HG03520 (cell line): ENCODE results near the gene TRAPPC2L.
"Not testable (repeated sequence)": the region's sequence is repeated elsewhere in the genome, so short reads cannot be mapped to it uniquely, and the experiment has no call there.

Source experiments
- ATAC-seq: cut with Tn5 transposase; IDR thresholded peaks from one replicate; pipeline ENCODE4 v1.9.1; 2021; ENCODE audit warnings: mild to moderate bottlenecking, moderate library complexity; ENCODE audit not compliant: unreplicated experiment

Gene TRAPPC2L

DNA sequence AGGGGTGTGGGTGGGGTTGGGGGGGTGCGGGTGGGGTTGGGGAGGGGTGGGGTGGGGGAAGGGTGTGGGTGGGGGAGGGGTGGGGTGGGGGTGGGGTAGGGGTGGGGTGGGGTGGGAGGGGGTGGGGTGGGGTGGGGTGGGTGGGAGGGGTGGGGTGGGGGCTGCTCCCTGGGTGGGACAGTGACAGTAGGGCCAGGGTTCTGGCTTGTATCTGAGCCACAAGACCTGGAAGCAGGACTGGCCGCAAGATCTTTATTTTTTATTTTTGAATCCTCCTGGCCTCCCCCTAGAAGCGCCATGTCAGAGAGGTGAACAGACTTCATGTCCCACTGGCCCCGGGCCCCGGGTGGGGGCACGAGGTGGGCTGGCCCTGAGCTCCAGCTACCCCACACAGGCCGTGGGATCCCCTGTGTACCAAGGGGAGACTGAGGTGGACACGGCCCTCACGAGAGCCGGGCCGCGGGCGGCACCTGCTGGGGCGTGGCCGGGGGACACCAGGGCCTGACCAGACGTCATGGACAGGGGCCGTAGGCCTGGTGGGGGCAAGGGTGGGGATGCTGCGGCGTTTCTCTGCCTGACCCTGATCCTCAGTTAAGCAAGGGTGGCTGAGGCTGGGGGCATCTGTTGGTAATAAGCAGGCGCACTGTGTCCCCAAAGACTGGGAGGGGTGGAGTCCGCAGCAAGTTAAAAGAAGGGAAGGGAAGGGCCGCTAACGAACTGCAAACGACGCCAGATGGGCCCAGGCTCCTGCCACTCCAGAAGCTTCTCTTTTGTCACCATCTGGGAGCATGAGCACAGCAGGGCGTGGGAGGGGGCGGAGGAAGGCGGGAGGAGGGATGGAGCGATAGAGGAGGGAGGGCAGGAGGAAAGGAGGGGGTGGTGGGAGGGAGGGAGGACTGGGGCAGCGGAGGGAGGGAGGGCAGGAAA lies 31.8 kb downstream of the TRAPPC2L start:
- no peak for ATAC-seq

DNA sequence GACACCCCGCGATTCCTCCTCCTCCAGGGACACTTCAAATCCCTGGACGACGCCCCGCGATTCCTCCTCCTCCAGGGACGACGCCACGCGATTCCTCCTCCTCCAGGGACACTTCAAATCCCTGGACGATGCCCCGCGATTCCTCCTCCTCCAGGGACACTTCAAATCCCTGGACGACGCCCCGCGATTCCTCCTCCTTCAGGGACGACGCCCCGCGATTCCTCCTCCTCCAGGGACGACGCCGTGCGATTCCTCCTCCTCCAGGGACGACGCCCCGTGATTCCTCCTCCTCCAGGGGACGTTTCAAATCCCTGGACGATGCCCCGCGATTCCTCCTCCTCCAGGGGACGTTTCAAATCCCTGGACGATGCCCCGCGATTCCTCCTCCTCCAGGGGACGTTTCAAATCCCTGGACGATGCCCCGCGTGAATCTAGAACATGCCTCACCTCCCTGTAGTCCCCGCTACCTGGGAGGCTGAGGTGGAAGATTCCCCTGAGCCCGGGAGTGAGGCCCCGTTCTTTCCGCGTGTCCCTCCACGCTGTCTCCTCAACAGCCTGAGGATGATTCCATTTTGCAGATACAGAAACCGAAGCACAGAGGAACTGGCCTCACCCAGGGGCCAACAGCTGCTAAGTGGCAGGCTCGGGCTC lies 32.9 kb downstream of the TRAPPC2L start:
- not testable (repeated sequence) for ATAC-seq

DNA sequence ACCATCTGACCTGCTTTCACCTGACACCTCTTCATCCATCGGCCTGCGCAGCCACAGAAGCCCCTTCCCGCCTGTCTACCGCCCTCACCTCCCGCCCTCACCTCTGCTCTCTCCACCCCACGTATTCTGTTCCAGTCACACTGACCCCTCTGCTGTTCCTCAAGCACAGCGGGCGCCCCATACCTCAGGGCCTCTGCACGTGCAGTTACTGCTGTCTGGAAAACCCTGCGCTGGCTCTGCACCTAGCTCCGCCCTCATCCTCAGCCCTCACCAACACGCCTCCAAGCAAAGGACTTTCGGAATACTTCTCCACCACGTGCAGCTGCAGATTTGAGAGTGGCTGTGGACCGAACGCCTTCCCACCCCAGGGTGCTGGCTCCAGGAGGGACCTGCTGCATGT lies 34.2 kb downstream of the TRAPPC2L start:
- no peak for ATAC-seq

DNA sequence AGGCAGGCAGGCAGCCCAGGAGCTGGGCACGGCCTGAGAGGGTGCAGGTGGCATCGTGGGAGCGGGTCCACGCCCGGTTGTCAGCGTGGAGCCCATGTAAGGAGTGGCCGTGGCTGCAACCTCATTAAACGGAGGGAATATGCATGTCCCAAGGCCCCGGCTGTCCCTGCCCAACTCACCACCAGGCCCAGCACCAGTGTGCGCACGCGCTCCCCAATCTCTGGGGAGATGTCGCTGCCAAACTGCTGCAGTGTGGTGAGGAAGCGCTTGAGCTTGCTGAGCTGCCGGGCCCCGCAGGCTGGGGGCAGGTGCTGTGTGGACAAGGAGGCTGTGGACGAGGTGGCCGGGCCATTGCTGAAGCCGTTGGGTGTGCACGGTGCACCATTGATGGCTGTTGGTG lies 35.1 kb downstream of the TRAPPC2L start:
- no peak for ATAC-seq

DNA sequence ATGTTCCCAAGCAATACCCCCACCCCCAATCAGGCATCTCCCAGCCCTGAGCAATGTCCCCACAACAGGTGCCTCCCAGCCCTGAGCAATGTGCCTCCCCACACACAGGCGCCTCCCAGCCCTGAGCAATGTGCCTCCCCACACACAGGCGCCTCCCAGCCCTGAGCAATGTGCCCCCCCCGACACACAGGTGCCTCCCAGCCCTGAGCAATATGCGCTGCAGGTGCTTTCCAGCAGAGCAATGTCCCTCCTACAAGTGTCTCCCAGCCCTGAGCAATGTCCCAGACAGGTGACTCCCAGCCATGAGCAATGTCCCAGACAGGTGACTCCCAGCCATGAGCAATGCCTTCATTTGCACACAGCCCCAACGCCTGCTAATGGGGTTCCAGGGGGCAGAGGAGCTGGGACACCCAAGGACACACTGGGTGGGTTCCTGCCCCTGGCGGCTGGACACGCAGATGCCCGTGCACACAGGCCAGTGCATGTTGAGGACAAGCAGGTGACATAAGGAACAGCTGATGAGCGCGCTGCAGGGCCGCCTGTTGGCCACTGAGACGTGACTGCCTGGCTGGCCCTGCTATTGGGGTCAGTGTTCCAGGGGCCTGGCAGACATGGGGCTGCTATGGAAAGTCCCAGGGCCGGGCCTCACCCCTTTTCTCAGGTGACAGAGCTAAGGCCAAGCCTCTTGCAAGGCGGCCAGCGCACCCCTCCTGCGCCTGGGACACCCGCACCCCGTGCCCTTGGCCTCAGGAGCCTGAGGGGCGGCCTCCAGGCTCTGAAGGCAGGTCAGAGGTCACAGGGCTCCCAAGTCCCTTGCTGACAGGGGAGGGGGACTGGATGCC lies 36.4 kb downstream of the TRAPPC2L start:
- ATAC-seq = no peak

DNA sequence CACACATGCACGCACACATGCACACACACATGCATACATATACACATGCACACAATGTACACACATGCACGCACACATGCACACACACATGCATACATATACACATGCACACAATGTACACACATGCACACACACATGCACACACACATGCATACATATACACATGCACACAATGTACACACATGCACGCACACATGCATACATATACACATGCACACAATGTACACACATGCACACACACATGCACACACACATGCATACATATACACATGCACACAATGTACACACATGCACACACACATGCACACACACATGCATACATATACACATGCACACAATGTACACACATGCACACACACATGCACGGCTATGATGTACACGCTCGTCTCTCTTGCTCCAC lies 37.3 kb downstream of the TRAPPC2L start:
- ATAC-seq = not testable (repeated sequence)

DNA sequence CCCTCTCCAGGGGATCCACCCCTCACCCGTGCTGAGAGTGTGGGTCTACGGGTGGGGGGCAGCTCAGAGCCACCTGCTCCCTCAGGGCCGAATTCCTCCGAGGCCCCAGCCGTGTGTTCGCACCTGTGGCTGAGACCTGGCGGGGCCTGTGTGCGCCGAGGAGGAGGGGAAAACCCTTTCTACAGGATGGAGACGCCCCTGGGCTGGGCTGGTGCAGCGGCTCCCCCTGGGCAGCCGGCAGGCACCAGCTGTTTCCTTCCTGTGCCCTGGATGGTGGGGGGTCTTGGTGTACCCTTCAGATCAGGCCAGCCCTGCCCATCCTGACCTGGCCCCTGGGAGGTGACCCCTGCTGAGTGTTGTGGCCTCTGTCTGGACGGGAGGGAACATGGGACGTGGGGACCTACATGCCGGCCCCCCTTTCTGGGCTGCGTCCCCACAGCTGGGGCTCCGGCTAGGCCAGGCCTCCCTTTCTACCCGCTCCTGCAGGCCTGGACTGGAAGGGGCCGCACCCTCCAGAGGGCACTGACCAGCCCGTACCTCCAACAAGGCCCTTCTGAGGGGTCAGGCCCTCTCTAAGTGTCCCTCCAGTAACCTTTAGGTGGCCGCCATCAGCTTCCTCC lies 37.9 kb downstream of the TRAPPC2L start:
- ATAC-seq = no peak

DNA sequence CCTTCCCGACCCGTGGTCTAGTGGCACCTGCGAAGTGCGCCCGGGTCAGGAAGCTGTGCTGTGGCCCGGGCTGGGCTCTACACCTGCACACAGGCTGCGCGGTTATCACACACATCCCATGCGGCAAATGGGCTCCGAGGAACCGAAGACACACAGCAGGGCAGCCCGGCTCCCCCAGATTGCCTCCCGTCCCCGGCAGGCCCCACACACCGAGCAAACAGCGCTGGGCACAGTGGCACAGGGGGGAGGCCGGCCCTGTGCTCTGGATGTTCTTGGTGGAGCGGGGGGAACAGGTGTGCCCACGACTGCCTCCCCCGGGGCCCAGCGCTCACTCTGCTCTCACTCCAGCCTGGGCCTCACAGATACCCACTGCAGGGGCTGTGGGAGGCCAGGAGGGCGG lies 38.4 kb downstream of the TRAPPC2L start:
- no peak for ATAC-seq

DNA sequence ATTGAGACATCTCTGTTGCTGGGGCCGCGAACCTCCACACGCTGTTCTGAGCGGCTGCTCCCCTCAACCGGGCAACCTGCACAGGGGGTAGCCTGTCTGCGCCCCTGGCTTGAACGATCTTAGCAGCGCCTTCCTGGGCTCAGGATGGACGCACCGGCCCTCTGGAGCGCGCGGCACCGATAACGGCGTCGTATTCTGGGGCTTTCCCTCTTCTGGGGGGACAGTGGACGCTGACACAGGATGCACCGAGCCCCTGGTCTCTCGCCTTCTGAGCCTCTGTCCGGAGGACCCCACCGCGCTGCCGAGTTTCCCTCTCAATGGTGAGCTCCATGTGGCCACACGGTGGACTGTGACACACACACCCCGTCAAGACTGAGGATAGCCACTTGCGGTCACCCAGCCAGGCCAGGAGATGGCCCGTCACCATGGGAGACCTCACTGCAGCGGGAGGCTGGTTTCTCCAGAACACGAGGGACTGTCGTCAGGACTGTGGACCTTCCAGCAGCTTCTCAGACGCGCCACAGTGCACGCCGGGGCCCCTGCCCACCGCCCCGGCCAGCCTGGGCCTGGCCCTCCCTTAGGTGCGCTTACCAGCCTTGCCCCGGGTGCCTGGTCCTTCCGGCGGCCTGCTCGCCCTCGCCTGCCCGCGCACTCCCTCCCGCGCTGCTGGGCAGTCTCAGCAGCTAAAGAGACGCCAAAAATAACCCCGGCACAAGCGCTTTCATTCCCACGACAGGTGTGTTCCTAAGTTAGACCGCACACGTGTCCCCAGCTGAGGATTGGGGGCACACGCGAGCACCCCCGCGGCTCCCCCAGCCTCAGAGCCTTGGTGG lies 39.5 kb downstream of the TRAPPC2L start:
- no peak for ATAC-seq

DNA sequence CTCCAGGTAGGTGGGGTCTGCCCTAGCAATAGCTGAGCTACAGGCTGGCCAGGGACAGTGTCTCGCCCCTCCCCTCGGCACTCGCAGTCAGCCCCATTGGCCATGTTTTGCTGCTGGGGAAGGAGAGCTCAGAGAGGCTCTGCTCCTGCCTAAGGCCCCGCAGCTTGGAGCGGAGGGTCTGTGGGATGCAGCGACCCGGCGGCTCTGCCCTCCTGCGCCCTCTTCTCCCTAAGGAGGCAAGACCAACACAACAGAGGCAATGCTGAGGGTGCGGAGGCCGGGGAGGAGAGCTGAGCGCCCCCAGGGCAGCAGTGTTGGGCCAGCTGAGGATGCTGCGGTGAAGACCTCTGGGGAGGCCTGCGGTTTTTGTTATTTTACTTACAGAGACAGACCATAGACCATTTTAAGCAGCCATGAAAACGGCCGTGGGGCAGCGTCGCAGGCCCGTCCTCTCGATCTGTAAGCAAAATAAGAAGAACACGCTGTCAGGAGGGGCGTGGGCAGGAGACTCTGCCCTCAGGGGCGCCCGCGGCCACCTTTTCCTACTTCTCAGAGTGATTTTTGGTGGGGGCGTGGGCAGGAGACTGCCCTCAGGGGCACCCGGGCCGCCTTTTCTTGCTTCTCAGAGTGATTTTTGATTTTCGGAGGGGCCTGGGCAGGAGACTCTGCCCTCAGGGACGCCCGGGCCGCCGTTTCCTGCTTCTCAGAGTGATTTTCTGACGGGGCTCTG lies 40.9 kb downstream of the TRAPPC2L start:
- ATAC-seq = no peak

DNA sequence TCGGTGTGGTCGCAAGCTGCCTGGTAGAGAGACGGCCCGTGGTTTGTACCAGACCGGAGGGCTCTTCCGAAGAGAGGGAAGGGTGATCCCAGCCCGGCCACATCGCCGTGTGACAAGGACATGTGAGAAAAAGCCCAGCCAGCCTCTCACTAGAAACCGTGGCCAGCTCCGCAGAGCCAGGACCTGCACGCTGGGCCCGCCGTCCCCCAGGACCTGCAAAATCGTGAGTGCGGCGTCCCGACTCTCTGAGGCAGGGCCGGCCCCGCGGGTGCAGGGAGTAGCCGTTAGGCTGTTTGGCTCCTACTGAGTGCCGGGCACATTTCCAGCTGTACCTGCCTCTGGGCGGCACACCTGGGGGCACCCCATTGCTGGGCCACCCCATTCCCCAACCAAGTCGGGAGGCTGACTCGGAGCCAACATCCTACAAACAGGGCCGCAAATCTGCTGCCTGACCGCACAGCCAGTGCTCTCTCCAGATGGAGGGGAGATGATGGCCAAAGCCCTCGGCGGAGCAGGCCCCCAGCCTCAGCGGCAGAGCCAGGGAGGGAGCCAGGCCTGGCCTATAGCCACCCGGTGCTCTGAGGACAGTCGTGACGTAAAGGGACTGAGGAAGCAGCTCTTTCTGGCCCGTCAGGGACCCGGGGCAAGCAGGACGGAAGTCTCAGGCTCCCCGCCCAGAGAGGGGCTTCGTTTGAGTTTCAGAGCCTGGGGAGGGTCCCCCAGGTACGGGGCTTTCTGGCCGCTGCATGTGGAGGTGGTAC lies 43.2 kb downstream of the TRAPPC2L start:
- no peak for ATAC-seq

DNA sequence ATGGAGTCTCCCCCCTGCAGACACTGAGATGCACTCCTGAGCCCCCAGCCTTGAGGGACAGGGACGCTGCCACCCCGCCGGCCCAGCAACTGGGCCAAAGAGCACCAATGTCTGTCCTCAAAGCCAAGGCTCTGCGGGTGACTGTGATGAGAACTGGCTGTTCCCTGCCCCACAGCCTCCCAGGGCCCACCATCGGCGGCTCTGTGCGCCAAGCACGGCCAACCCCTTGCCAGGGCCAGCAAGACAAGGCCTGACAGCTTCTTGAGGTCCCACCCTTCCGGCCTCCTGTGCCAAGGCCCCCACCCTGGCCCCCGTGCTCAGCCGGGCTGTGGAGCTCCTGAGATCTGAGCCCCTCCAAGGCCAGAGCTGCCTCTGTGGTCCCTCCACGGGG lies 43.7 kb downstream of the TRAPPC2L start:
- no peak for ATAC-seq

DNA sequence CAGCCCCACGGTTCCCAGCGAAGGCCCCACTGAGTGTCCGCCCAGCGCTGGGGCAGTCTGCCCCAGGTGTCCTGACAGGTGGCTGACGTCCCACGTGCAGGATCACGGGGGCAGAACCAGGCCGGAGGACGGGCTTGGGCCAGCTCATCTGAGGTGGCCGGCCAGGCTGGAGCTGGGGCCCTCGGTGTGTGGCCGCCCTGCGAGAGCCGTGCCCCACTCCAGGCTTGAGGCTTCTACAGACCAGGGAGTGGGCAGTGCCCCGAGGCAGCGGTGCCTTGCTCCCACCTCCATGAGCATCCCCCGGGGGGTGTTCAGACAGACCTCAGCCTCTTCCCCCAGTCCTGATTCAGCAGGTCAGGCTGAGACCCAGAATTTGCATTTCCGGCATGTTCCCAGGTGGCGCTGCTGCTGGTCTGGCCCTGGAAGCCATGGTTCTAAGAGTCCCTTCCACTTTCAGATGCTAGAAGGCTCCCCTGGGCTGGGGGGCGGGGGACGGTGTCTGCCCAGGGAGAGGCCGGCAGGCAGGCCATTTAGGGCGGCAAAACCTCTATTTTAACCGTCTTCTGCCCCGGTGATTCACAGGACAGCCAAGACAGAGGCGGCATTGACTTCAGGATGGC lies 44.9 kb downstream of the TRAPPC2L start:
- ATAC-seq = no peak

DNA sequence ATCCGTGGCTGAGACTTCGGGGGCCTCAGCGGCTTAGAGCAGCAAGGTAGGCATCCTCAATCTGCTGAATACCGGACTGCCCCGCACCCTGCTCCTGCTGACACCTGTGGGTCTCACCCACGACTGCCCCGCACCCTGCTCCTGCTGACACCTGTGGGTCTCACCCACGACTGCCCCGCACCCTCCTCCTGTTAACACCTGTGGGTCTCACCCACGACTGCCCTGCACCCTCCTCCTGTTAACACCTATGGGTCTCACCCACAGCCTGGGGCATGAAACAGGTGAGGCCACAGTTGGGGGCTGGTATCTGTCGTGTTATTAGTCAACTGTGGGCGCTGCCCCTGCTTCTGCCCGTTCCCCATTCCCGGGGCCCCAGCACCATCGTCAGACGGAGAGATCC lies 45.8 kb downstream of the TRAPPC2L start:
- ATAC-seq = no peak

DNA sequence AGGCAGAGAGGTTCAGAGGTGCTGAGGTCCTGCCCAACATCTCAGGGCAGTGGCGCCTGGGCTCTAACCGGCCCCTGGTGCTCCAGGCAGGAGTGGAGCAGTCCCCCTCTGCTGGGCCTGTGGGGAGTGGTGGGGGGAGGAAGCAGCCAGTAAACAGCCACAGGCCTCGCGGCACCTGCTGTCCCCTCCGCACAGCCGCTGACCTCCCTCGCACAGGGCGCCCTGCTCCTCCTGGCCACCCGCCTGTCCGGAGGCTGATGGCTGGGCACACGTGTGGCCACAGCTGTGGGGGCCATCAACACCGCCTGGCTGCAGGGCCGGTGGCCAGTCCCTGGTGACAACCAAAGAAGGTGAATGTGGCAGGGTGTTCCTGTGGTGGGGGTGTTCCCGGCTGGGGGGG lies 46.3 kb downstream of the TRAPPC2L start:
- ATAC-seq = no peak

DNA sequence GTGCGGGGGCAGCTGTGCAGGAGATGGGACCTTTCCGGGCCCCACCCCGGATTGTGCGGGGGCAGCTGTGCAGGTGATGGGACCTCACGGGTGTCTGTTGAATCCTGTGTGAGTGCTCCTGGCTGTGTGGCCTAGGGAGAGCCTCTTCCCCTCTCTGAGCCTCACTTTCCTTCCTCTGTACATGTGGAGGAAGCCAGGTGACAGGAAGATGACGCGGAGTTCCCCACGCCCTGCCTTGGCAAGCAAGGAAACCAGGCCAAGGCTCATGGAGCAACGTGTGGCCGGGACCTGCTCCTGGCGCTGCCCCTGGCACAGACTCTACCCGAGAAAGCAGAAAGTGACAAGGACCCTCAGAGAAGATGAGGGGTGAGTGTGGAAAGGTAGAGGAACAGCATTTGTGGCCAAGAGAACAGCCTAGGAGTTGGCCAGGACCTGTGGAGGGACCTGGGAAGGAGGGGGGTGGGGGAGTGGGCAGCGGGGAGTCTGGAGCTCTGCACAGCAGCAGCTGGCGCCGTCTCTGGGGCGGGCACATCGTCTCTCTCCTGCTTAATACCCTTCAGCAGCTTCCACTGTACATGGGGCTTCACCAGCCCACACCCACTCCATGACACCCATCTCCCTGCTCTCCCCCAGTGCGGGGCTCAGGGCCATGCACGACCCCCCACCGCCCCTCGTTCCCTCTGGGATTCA lies 47.9 kb downstream of the TRAPPC2L start:
- no peak for ATAC-seq

DNA sequence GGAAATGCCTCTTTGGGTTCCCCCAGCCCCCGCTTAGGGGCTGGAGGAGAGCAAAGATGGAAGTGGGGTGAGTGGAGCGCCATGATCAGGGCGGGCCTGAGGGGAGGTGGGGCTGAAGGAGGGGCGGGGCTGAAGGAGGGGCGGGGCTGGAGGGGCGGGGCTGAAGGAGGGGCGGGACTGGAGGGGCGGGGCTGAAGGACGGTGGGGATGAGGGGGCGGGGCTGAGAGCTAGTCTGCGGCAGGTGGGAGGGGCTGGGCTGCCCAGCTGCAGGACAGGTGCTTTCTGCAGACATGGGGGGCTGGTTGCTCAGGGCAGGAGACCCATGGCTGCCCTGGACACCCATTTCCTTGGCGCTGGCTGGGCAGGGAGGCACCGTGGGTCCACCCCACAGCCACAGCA lies 48.6 kb downstream of the TRAPPC2L start:
- ATAC-seq = no peak

DNA sequence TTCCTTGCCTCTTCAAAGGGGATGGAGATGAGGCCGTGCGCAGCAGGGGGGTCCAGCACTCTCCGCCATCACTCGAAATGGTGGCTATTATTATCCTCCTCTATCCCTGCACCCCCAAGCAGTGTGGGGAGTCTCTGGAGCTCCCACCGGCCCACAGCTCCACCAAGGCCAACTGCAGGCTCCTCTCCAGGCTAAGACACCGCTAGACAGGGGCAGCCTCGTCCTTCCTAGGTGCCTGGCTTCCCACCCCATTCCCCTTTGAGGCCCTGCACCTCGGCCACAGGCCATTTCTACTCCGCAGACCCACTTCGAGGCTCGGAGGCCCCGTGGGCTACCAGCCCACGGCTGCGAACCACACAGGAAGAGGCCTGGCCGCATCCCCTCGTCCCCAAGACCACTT lies 49.1 kb downstream of the TRAPPC2L start:
- no peak for ATAC-seq
